Stimulated activated CD4-positive, alpha-beta T cell treated with anti-CD3 and anti-CD28 coated beads, Interleukin-2, amount 100 ng/mL, for 4 hours (primary cell): ENCODE data around the gene HOXD8.

Experiments
- DNase-seq: peaks from one replicate; pipeline ENCODE4 v3.0.0-alpha.2; 2020; ENCODE audit warnings: low read depth

The HOXD8 gene

DNA sequence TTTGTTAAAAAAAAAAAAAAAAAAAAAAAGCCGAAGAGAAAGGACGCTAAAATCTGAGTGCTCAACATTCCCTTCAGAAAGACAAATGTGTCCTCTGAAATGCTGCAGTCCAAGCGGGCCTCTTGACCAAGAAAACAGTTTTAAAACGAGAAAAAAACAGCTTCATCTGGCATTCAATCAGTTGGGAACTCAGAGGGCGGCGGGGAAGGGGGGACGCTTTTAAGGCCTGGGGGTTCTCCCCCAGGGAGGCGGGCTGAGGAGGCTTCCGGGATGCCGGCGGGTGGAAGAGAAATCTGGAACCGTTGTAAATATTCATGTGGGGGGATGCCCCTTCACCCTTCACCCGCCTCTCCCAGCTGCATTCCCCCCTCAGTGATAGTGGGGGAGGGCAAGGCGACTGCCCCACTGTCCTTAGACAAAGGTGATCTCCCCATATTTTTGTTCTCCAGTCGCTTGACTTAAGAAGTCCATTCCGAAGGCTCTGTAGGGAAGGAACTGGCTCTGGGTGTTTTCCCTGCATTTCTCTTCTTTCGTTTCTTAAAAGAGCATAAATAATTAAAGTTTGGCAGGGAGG lies 25.7 kb upstream of the HOXD8 start:
- no peak for DNase-seq

DNA sequence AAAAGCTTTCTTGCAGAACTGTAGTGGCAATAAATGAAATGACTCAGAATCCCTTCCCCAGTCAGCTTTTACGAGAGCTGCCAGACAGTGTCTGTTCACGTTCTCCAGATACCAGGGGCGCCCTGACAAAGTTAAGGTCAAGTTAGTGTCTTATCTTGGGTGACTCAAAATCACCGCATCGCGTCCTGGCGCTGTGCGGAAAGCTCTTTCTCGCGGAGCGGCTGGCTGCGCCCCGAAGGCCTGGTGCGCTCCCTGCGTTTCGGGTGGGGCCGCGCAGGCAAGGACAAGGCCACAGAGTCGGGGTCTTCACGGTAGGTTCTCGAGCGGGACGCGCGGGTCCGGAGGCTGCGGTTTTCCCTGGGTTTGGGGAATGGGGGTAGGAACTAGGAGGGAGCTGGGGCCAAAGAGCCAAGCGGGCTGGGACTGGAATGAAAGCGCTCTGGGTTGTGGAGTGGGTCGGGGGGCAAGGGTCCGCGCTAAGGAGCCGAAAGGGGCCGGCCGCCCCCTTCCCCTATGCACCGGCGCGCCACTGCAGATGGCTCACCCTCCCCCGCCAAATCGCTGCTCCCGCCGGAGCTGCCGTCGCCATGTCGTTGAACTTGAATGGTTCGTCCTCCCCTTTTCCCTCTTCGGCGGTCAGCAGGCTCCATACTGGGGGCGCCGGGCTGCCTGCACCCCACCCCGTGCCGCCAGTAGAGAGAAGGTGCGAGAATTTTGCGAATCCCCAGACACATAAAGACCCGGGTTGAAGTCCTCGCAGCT lies 25.0 kb upstream of the HOXD8 start:
- no peak for DNase-seq

DNA sequence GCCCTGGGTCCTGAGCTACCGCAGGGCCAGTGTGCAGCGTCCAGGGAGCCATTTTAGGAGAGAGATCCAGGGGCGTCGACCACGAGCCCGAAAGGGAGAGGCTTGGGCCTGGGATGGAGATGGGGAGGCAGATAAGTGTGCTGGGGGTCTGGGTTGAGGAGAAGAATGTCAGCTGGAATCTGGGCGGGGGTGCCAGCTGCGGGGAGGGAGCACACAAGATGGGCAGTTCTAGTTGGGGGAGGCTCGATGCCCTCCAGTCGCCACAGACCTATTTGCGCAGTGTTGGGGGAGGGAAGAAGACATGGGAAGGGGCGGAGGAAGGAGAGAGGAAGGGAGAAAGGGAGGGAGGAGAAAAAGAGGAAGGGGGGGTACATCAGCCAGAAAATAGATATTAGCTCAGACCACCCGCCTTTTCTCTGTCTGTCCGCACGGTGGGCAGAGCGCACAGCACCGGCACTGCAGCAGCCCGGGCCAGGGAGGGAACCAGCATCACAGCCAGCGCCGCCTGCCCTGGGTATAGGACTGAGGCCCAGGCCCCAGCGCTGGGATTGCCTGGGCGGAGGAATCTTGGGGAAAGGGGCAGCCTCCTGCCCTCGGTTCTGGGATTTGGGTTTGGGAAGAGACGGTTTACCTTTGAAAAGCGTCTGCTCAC lies 24.3 kb upstream of the HOXD8 start:
- DNase-seq, result no peak

DNA sequence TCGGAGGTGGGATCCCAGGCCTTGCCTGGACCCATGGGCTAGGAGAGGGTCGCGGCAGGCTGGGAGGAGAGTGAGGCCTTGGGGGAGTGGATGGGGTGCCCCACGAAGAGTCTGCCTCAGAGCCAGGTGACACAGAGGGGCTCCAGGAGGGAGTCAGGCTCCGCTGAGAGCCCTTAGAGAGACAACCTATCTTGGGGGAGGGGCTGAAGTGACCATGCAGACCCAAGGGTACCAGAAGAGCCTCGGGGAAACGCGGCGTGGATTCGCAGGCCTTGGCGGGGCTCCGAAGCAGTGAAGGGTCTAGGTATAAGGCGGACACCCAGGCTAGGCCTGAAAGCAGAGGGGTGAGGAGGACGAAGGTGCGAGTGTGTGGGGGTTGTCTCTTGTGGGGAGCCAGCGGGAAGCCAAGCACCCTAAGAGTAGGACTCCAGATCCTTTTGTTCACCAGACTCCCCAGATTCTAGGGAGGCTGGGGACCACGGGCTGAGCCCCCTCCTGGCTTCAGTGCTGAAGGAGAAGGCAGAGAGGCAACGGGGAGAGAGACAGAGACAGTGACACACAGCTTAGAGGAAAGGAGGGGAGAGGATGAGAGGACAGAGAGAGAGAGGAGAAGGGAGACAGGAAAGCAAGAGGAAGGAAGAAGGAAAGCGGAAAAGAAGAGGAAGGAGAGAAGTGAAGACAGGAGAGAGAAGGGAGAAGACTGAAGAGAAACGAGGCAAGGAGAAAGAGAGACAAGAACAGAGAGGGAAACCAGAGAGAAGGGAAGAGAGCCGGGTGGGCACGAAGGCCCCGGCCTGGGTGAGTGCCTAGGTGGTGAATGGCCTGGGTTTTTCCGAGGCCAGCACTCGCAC lies 23.6 kb upstream of the HOXD8 start:
- no peak for DNase-seq

DNA sequence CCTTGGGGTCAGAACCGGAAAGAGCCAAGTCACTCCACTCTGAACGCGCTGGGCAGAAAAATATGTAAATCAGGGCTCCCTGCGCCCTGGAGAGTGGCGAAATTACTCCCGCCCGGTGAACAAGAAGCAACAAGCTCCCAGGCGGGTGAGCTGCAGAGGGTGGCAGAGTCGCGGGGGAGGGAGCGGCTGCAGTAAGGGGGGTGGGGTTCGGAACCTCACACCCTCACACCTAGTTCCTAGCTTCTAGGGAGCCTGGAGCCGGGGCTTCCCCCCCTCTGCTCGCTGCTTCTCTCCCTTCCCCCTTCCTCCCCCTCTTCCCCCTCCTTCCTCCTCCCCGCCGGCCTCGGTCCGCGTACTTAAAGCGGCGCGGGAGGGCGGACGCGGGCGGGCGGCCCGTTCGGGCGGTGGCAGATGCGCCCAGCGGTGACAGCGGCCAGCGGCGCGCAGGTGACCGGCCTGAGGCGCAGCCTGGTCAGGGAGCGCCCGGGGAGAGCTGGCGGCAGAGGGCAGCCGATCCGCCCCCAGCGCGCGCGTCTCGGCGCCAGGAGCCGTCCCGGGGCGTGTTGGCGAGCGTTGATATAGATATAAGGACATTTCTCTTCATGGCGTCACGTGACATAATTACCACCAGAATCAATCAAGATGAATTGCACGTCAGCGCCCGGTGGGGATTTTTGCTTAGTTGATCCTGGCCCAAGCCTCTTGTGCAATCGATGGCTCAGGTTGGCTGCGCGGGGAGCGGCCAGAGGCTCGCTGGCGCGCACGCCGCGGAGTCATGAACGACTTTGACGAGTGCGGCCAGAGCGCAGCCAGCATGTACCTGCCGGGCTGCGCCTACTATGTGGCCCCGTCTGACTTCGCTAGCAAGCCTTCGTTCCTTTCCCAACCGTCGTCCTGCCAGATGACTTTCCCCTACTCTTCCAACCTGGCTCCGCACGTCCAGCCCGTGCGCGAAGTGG lies 22.6 kb upstream of the HOXD8 start, which contains the start of gene HOXD11:
HOXD11 (plus strand) TSS at position 700 of the 959 bp plus-strand sequence; CDS start at position 776, 76 bp downstream.
- no peak for DNase-seq

DNA sequence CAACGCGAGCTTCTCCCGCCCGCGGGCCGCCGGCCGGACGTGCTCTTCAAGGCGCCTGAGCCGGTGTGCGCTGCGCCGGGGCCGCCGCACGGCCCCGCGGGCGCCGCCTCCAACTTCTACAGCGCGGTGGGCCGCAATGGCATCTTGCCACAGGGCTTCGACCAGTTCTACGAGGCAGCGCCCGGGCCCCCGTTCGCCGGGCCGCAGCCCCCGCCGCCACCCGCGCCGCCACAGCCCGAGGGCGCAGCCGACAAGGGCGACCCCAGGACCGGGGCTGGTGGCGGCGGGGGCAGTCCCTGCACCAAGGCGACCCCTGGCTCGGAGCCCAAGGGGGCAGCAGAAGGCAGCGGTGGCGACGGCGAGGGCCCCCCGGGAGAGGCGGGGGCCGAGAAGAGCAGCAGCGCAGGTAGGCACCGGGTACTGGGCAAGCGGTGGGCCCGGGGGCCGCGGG lies 21.7 kb upstream of the HOXD8 start:
- no peak for DNase-seq

DNA sequence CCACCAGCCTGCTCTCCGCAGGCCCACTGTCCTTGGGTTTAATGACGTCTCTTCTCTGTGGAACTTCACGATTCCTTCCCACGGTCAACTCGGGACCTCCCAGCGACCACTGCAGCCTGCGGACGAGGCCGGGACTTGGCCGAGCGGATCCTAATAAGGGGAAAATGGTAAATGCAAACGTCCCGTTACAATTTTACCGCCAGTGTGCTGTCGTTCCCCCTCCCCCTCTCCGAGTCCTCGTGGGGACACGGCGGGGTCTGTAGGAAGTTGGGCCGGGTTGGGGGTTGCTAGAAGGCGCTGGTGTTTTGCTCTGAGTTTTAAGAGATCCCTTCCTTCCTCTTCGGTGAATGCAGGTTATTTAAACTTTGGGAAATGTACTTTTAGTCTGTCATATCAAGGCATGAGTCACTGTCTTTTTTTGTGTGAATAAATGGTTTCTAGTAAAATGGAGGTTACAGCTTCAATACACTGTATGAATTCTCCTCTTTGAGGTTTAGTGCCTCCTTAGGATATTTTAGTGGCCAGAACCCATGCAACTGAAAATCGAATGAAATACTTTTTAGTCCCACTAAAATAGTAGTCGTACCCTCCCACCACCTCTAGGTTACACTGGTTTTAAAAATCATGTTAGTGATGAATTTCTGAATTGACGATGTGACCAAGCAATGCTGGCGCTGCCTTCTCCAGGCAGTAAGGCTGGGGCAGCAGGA lies 20.2 kb upstream of the HOXD8 start:
- no peak for DNase-seq

DNA sequence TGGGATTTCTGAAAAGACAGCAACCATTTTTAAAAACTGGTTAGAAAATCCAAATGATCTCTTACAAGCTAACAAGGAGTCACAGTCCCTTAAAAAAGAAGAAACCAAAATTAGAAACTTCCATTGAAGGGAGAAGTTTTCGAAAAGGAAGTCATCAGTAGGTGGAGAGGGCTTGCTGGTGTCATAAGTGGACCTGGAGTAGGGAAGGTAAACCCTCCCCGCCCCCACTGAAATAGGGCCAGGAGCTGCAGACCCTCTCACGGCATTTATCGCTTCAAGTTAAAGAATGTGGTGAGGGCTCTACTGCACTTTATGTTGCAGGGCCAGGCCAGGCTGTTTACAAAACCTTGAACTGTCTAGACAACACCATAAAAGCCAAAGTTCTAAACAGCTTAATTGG lies 19.6 kb upstream of the HOXD8 start:
- DNase-seq, result no peak

DNA sequence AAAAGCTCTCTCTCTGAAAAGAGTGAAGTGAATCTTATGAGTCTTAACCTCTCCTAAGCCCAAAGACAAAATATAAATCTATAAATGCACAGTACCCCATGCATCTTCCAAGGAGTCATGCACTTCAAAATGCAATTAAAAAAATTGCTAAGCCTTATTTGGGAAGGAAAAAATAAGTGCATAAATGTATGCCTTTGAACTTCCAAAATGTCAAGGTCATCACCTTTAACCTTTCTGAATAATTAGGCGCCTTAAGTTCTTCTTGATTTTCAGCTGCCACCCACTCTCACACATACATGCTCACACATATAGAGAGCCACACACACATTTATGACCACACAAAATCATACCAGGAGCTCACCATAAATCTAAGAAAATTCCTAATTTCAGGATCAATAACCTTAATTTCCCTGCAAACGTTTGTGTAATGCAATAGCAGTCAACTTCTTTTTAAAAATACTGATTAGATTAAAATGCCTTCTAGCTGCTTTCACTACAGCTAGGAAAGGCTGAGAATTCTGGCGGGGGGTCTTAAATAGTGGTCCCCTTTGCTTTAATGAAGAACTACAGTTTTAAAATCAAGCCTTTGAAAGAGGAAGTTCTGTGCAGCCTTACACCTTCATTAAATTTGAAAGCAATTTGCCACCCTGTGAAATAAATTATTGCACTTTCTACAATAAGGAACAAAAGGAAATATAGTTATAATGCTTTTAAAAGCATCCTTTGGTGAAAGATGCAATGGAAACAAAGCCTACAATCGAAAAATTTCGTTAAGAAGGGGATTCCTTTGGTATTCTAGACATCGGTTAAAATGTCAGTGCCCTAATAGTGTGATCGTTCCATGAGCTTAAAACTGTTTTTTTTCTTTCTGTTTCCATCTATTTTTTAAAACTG lies 18.8 kb upstream of the HOXD8 start:
- DNase-seq, result no peak

DNA sequence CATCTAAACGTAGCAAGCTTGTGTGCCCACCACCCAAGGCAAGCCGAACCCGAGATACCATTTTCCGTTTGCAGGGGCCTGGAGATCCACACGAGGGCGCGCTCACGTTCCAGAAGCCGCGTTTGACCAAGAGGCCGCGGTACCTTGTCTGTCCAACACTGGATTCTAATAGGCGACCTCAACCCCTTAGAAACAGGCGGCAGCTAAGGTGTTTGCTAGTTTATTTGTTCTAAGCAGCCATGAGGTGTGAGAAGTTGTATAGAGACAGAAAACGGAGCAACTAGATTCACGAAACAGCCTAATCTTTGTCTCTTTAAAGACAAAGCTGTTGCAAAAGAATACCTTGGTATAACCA lies 18.2 kb upstream of the HOXD8 start:
- no peak for DNase-seq

DNA sequence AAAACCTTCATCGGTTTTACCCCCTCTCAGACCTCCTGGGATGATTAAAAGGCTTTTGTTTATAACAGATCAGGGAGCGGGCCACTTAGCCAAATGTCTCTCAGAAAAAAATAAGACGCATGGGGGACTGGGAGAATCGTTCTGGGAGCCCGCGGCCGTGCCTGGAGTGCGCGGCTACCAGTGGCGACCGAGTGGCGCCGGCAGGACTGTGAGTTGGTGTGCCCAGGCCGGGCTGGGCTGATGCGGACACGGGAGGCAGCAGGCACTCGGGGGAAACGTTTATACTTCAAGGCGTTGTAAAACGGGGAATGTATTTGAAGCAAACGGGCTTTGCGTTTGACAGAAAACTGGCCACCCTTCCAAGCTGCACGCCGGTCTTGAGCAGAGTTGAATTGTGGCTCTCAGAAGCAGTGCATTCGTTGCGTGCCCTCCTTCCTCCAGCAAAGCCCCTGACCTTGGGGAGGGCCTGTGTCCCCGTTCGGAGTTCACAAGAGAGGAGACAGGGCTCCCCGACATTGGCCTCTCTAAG lies 17.6 kb upstream of the HOXD8 start:
- DNase-seq, result no peak

DNA sequence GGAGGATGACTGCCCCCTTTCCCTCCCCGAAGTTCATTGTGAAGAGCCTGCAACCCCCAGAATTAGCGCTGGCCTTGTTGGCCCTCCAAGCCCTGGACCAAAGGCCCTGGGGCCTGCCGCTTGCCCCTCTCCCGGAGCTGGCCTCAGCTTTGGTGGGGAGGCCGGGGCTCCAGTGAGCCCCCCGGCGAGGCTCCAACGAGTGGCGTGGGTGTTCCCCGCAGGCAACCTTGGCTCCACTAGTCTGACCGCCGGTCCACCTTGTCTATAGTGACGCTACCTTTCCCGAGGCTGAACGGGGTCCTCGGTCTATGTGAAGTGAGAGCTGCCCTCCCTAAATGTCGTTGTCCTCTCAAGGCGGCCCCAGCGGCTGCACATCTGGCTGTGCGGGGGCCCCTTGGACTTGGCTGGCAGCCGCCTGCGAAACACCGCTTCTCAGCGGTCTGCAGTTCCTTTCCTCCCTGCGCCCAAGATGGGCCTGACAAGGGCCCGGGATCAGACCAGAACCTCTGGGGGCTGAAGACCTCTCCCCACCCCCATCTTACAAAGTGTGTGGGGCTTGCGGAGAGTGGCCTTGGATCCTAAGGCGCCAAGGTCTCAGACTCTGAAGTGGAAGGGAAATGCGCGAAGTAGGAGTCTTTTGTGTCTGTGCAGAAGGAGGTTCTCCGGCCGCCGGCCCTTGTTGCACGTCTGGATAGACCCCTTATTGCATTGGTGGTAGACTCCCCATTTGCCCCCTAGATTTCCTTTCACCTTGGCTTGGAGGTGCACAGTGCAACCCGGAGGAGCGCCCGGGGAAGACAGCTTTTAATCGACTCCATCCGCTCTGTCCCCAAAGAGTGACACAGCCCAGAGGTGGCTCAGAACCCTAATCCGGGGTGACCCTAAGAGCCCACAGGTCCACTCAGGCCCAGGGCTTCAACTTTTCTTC lies 16.9 kb upstream of the HOXD8 start:
- DNase-seq, result no peak

DNA sequence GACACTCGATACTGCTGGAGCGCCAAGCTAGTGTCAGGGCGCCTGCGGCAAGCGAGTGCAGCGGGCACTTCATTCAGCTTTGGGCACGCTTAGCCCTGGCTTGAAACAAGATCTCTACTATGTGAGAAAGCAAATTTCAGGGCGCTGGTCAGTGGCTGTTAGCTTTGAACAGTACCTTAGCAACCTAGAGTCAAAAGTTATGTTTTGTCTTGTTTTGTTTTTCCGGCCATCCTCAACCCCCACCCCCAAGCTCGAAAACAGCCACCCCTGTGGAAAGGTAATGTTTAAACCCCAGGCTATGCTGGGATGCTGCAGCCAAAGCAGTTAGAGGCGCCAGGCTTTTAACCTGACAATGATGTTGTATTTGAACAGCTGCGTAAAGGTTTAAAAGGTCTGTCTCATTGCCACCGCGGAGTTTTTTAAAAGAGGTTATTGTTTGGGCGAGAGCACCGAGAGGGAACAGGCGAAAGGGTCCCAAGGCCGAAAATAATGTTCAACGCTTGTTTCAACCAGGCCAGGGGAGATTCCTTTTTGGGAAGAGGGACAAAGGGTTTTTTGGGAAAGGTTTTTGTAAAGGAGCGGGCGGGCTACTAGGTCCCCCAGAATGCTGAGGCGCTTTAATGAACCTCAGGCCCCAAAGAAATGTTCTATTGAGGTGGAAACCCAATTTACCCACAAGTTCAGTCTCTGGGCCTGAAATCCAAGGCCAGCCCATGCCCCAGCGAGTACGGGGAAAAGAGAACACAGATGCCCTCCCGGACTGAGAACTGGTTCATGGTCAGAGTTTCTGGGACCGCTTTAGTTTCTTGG lies 15.2 kb upstream of the HOXD8 start:
- DNase-seq, result no peak

DNA sequence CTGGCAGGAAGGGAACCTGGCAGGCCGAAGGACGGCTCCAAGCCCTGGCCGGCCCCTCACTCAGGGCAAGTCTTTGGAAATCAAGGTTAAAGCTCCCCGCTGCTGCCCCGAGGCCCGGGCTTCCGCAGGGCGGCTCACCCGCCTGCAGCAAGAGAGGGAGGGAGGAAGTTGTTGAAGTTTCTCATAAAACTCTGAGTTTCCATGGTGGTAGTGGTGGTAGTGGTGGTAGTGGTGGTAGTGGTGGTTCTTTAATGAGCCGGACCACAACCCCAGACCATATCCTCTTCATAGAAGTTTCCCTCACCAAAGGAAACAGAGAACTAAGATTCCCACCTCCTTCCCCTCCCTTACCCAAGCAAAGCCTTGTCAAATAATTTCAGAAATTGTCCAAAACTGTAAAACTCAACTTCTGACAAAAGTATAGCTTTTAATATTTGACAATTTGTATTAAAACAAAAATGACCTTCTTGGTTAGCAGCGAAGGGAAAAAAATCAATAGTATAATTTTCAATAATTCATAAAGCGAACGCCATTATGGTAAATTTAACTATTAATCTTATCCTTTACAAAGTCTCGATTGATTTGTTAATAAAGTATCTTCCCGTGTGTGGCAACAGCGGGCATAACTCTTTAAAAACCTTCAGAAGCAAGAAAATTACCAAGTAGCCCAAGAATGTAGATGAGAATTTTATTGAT lies 14.4 kb upstream of the HOXD8 start:
- DNase-seq, result no peak

DNA sequence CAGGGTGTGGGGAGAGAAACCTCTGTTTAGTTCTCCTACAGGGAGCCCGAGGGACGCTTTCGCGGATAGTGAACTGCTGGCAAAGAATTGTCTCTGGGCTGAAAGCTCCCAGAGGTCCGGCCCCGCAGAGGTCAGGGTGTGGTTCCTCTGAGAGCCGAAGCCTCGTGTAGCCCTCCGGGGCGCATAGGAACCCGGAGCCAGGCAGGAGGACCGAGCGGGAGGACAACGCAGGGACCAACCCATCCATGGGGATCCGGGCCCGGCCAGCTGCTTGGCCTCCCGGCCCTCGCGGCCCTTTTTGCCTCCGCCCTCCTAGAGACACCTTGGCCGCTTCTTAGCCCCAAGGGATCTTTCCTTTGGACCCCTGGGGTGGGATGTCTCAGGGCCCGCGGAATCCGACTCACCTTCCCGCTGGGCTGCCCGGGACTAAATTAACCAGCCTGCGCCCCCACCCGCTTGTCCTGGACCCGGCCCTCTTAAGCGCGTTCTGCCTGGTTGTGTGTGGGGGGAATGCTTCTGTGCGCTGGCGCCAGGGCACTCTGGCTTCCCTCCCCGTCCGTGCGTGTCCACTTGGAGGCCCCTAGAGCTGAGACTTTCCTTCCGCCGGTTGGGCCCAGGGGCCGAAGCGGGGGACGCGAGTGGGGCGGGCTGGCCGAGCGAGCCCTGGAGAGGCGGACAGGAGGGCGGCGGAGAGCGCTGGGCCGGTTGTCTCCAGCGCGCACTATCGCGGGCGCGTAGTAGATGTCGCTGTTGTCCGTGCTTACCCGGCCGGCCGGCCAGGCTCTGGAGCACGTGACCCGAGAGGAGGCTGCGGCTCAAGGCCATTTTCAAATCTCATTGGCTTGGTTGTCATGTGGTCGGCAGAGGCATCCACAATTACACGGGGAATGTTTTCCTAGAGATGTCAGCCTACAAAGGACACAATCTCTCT lies 13.4 kb upstream of the HOXD8 start, which contains the start of gene HOXD10:
HOXD10 (plus strand) TSS at position 896 of the 931 bp plus-strand sequence. CDS start 56 bp downstream, outside the sequence.
- DNase-seq, result no peak
